Lung (tissue), 12 donors: ENCODE data around the gene RPS6KA2. TPM values are rescaled to one million over a fixed set of nuclear protein-coding genes. Genes with fewer than 3 reads are reported as not detected.
A peak's percentile ranks its signal among the peaks of the same experiment; 100 is the strongest.

Source experiments
- ATAC-seq: fragments of 200-7000 bp; cut with Tn5 transposase; one replicate; pipeline ENCODE4 v1.9.1; 2020; ENCODE audit warnings: moderate number of reproducible peaks; ENCODE audit not compliant: insufficient read depth, low FRiP score
- DNase-seq, 3 donors: peaks; one replicate each; pipeline ENCODE4 v3.0.0-alpha.2; 2013 to 2017
- H3K27ac ChIP-seq, 2 donors: one replicate each; pipeline ENCODE4 v1.5.1; 2013; ENCODE audit warnings: mild to moderate bottlenecking in 2 of 2, moderate library complexity in 2 of 2, control low read depth in 1 of 2, inconsistent platforms in 1 of 2, low read depth in 1 of 2, low read length in 1 of 2
- H3K27me3 ChIP-seq, 3 donors: one replicate each; pipeline ENCODE4 v1.5.1; 2013; ENCODE audit warnings: low read length in 2 of 3; ENCODE audit not compliant: control insufficient read depth in 3 of 3, insufficient read depth in 3 of 3
- H3K36me3 ChIP-seq, 4 donors: one replicate each; pipeline ENCODE4 v1.5.1; 2013; ENCODE audit warnings: low read length in 4 of 4, mild to moderate bottlenecking in 1 of 4, moderate library complexity in 1 of 4; ENCODE audit not compliant: control insufficient read depth in 4 of 4, insufficient read depth in 4 of 4
- H3K4me1 ChIP-seq, 5 donors: one replicate each; pipeline ENCODE4 v1.5.1; 2013; ENCODE audit warnings: low read length in 5 of 5, mild to moderate bottlenecking in 2 of 5, moderate library complexity in 1 of 5; ENCODE audit not compliant: control insufficient read depth in 5 of 5, insufficient read depth in 5 of 5
- H3K4me3 ChIP-seq: one replicate; pipeline ENCODE4 v1.5.1; 2013; ENCODE audit warnings: mild to moderate bottlenecking, control low read depth, moderate library complexity
- H3K9ac ChIP-seq, 2 donors: one replicate each; pipeline ENCODE4 v1.5.1; 2013; ENCODE audit warnings: low read length in 2 of 2, control low read depth in 1 of 2; ENCODE audit not compliant: insufficient read depth in 1 of 2
- H3K9me3 ChIP-seq, 4 donors: one replicate each; pipeline ENCODE4 v1.5.1; 2013; ENCODE audit warnings: low read length in 3 of 4, mild to moderate bottlenecking in 1 of 4, moderate library complexity in 1 of 4; ENCODE audit not compliant: control insufficient read depth in 4 of 4, insufficient read depth in 3 of 4
- whole genome bisulfite sequencing, 2 donors: extraction: QIAGEN DNeasy Blood & Tissue Kit; methylation state at CpG; one replicate each; pipeline ENCODE4 v1.1.7; 2013; 5-methylcytosine and 5-hydroxymethylcytosine counted together
- polyA plus RNA-seq, 2 donors: library from polyadenylated mRNA; stranded (reverse); fragments of 200-250 nt; gene quantifications; one replicate each; pipeline ENCODE4 v1.2.1, GENCODE V29; 2013
- total RNA-seq, 2 donors: library from RNA; depleted of rRNA in 1 of 2; stranded (reverse); fragments of >200 nt in 1 of 2; gene quantifications; one replicate each; pipeline ENCODE4 v1.2.1, GENCODE V29; 2014 to 2021
- TF ChIP-seq, protein P1 (sequence below): IDR thresholded peaks from 2 replicates; pipeline ENCODE4 v1.5.1; 2012; ENCODE audit warnings: mild to moderate bottlenecking; ENCODE audit errors: control extremely low read depth, extremely low read depth
- donor health status: control.
- donor health status: control.
- donor health status: Bipolar disorder and iron deficiency.
- donor health status: healthy.
- donor health status: DM: yes; HTN: yes; CAD: no.

Gene RPS6KA2
- total and polyA plus RNA-seq, 4 donors: 61.9 to 185 (median 105) TPM

- DNase-seq (no peak), ATAC-seq (no peak)
- TF ChIP-seq, protein P1, sequence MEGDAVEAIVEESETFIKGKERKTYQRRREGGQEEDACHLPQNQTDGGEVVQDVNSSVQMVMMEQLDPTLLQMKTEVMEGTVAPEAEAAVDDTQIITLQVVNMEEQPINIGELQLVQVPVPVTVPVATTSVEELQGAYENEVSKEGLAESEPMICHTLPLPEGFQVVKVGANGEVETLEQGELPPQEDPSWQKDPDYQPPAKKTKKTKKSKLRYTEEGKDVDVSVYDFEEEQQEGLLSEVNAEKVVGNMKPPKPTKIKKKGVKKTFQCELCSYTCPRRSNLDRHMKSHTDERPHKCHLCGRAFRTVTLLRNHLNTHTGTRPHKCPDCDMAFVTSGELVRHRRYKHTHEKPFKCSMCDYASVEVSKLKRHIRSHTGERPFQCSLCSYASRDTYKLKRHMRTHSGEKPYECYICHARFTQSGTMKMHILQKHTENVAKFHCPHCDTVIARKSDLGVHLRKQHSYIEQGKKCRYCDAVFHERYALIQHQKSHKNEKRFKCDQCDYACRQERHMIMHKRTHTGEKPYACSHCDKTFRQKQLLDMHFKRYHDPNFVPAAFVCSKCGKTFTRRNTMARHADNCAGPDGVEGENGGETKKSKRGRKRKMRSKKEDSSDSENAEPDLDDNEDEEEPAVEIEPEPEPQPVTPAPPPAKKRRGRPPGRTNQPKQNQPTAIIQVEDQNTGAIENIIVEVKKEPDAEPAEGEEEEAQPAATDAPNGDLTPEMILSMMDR: no peak
- Histone ChIP-seq H3K4me3 (no peak overlapping the region), H3K36me3 (peaks cover 0 to 43% (median 7%) of the 10 kb centered on the region in 4 donors), H3K9me3 (no peaks in the 10 kb centered on the region), H3K9ac (no peak overlapping the region), H3K27ac (no peak overlapping the region), H3K4me1 (peaks cover 0 to 12% (median 5%) of the 10 kb centered on the region in 5 donors), H3K27me3 (no peaks in the 10 kb centered on the region)
- WGBS, 2 donors: 44 to 77% methylated on average over 5 of the region's 5 CpGs
Observed at GRCh38 chr6:166465003-166465399, 162.1 kb downstream of the RPS6KA2 start.

DNA sequence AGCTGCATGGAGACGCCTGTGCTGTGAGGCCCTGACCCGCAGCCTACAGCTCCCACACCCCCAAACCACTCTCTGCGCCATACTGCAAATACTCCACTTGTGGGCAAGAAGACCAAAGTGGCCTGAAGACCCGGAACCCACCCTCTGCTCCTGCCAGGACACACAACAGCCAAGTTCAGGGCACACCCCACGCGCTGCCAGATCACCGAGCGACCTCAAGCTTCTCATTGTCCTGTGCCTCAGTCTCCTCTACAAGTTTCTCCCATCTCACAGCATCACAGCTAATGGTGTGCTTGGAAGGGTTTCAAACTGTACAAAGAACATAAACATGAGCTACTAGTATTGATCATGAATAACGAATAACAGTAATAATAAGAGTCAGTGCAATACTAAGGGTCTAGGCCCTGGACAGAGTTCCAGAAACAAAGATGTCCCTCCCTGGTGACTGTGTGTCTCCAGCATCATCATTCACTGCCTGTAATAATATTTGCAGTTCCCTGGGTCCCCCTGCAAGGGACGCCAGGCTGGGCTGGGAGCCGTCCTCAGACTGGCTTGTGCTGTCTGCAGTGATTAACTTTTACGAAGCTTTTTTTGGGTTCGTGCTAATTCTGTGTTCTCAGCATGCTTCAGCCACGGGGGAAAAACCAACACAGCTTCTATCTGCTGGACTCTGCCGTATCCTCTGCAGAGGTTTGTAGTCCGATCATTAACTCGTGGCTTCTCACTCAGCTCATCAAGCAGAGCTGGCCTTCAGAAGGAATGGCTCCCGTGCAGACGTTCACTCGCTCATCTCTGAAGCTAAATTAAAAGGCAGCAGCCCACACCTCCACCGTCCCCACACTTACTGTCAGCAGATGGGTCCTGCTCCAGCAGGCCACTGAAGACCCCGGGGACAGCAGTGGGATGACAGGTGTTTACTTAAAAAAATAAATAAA, 162.7 kb downstream of the RPS6KA2 start:
- ATAC-seq: no peak
- WGBS, 2 donors: 93 to 94% methylated on average over 22 of the region's 22 CpGs
- H3K4me1 ChIP-seq: peaks cover 0 to 12% (median 5%) of the 10 kb centered on the region in 5 donors
- DNase-seq: no peak
- TF ChIP-seq, protein P1: no peak
- no peaks in the 10 kb centered on the region for H3K27me3 ChIP-seq
- no peak overlapping the region for H3K27ac ChIP-seq
- no peak overlapping the region for H3K4me3 ChIP-seq
- H3K9ac ChIP-seq: no peak overlapping the region
- H3K9me3 ChIP-seq: no peaks in the 10 kb centered on the region
- H3K36me3 ChIP-seq: peaks cover 0 to 40% (median 5%) of the 10 kb centered on the region in 4 donors

DNA sequence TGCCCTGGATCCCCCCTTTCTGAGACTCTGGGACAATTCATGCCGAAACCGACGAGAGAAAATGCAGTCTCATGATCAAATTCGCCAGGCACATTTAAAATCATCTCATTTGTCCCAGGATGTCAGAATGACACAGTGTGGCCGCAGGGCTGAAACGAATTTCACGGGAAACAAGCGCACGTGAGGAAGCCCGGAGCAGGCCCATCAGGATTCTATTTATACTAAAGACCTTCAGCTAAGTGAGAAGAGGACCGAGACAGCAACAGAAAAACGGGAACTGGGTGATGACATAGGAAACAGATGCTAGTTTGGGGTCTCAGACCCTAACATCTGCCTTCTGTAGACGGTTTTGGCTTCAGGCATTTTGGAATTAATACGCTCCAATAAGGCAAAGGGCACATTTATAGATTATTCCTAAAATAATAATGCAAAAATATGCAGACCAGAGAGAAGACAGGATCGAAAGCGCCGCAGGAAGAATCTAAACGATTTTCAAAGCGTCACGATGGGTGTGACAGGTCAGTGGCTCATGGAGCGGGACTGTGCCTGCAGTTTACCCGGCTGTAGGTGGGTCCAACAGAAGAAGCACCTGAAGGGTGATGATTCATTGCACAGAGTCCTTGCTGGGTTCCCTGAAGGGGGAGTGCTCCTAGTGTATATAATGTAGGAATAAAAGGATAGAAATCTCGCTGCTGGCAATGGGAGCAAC, 163.5 kb downstream of the RPS6KA2 start:
- ATAC-seq (no peak), DNase-seq (peak in 1 of 3 donors; percentile 23)
- peaks cover 0 to under 1% (median 0%) of the 10 kb centered on the region in 4 donors for H3K9me3 ChIP-seq
- 53 to 77% methylated on average over 23 of the region's 23 CpGs for WGBS, 2 donors
- no peak overlapping the region for H3K9ac ChIP-seq
- H3K36me3 ChIP-seq: peaks cover 0 to 39% (median 7%) of the 10 kb centered on the region in 4 donors
- no peak overlapping the region for H3K27ac ChIP-seq
- H3K27me3 ChIP-seq: no peaks in the 10 kb centered on the region
- H3K4me3 ChIP-seq: no peak overlapping the region
- TF ChIP-seq, protein P1: no peak
- H3K4me1 ChIP-seq: peaks cover 0 to 12% (median 5%) of the 10 kb centered on the region in 5 donors
